Esophagus muscularis mucosa (tissue), 4 donors: Measurements from ENCODE around the gene GTF2F2. TPM values are rescaled to one million over a fixed set of nuclear protein-coding genes. Genes with fewer than 3 reads are reported as not detected.

Experiments
- DNase-seq: peaks from one replicate; pipeline ENCODE4 v3.0.0-alpha.2; 2017; ENCODE audit errors: extremely low spot score
- H3K27ac ChIP-seq, 4 donors: fragments of 200-600 bp; sonication (generic); replicated peaks in 1 of 4; 1 replicate in 3 of 4; 2 replicates in 1 of 4; pipeline ENCODE4 v1.5.1; 2016 to 2019; ENCODE audit warnings: mild to moderate bottlenecking in 1 of 4
- H3K27me3 ChIP-seq, 4 donors: fragments of 200-600 bp; sonication (generic); one replicate each; pipeline versions ENCODE4 v1.5.1 to v1.6.0; 2016 to 2019
- H3K36me3 ChIP-seq, 4 donors: fragments of 200-600 bp; sonication (generic); one replicate each; pipeline ENCODE4 v1.5.1; 2016 to 2019
- H3K4me1 ChIP-seq, 4 donors: fragments of 200-600 bp; sonication (generic); one replicate each; pipeline ENCODE4 v1.5.1; 2016 to 2019
- H3K4me3 ChIP-seq, 4 donors: fragments of 200-600 bp; sonication (generic); 1 replicate in 2 of 4; 2 replicates in 2 of 4; pipeline ENCODE4 v1.5.1; 2016 to 2019; ENCODE audit warnings: mild to moderate bottlenecking in 4 of 4, moderate library complexity in 1 of 4
- H3K9me3 ChIP-seq, 4 donors: fragments of 200-600 bp; sonication (generic); 1 replicate in 3 of 4; 2 replicates in 1 of 4; pipeline ENCODE4 v1.5.1; 2016 to 2019
- CTCF ChIP-seq, 3 experiments: fragments of 200-600 bp in 2 of 3; fragments of 450-650 bp in 1 of 3; sonication (generic) in 2 of 3; IDR thresholded peaks; one replicate each; pipeline ENCODE4 v1.5.1; 2017 to 2019; ENCODE audit warnings: antibody characterized with exemption in 3 of 3, mild to moderate bottlenecking in 2 of 3, moderate library complexity in 1 of 3
- EP300 ChIP-seq: sonication (generic); formaldehyde crosslinking; IDR thresholded peaks from one replicate; pipeline ENCODE4 v1.6.1; 2017; ENCODE audit warnings: antibody characterized with exemption
- POLR2A ChIP-seq: fragments of 450-650 bp; IDR thresholded peaks from one replicate; pipeline ENCODE4 v1.6.1; 2017; ENCODE audit warnings: antibody characterized with exemption, moderate library complexity, mild to moderate bottlenecking, low read depth
- POLR2AphosphoS5 ChIP-seq, 2 donors: sonication (generic); formaldehyde crosslinking; IDR thresholded peaks; one replicate each; pipeline ENCODE4 v1.6.1; 2017; ENCODE audit warnings: antibody characterized with exemption in 2 of 2
- WGBS: methylation state at CpG from one replicate; pipeline ENCODE4 v1.1.5; 2018; 5-methylcytosine and 5-hydroxymethylcytosine counted together
- intact Hi-C: fragments of 100-400 bp; cut with DNase I; formaldehyde crosslinking; loops from one replicate; pipeline ENCODE4 v1.15.1; 2023
- total RNA-seq, 4 donors: library from RNA; depleted of rRNA; stranded (reverse); fragments of >200 nt; gene quantifications; one replicate each; pipeline versions ENCODE4 v1.1.0 to v1.2.1, GENCODE V29; 2016

The GTF2F2 gene
- total RNA-seq, 4 donors from 2014 or later = 12.9 to 15.1 (median 14.6) TPM

GRCh38 chr13:45258334-45258675 lies 138.0 kb downstream of the GTF2F2 start:
- Histone ChIP-seq H3K4me1 (peaks cover 0 to 13% (median 11%) of the 10 kb centered on the region in 4 donors), H3K4me3 (no peak overlapping the region), H3K36me3 (peaks cover 0 to 12% (median 5%) of the 10 kb centered on the region in 4 donors), H3K9me3 (no peaks in the 10 kb centered on the region), H3K27ac (no peak overlapping the region), H3K27me3 (no peaks in the 10 kb centered on the region)
- 58% methylated on average over 2 of the region's 2 CpGs for WGBS
- DNase-seq = no peak
- intact Hi-C loops = no loop called here
- TF ChIP-seq POLR2A (no peak), POLR2AphosphoS5 (IDR thresholded peaks at IDR 0.05) (no peak), EP300 (no peak), CTCF (IDR thresholded peaks at IDR 0.05) (no peak)

GRCh38 chr13:45267215-45267614 lies 146.9 kb downstream of the GTF2F2 start:
- H3K4me1 ChIP-seq = no peaks in the 10 kb centered on the region
- DNase-seq = no peak
- H3K27ac ChIP-seq = no peak overlapping the region
- intact Hi-C loops = no loop called here
- no peaks in the 10 kb centered on the region for H3K9me3 ChIP-seq
- TF ChIP-seq CTCF (IDR thresholded peaks at IDR 0.05) = no peak
- TF ChIP-seq EP300 = no peak
- no peak for TF ChIP-seq POLR2A
- TF ChIP-seq POLR2AphosphoS5 (IDR thresholded peaks at IDR 0.05) = no peak
- H3K36me3 ChIP-seq = peaks cover 0 to 28% (median 2%) of the 10 kb centered on the region in 4 donors
- WGBS = 92% methylated on average over 5 of the region's 5 CpGs
- no peaks in the 10 kb centered on the region for H3K27me3 ChIP-seq
- no peak overlapping the region for H3K4me3 ChIP-seq

GRCh38 chr13:45269204-45269603 lies 148.9 kb downstream of the GTF2F2 start:
- WGBS = 87% methylated on average over 2 of the region's 2 CpGs
- Histone ChIP-seq H3K27me3 (no peaks in the 10 kb centered on the region), H3K36me3 (peaks cover 0 to 28% (median 2%) of the 10 kb centered on the region in 4 donors), H3K4me3 (no peak overlapping the region), H3K9me3 (no peaks in the 10 kb centered on the region), H3K4me1 (no peaks in the 10 kb centered on the region), H3K27ac (no peak overlapping the region)
- TF ChIP-seq POLR2A (no peak), CTCF (IDR thresholded peaks at IDR 0.05) (no peak), EP300 (no peak), POLR2AphosphoS5 (IDR thresholded peaks at IDR 0.05) (no peak)
- no peak for DNase-seq
- intact Hi-C loops = no loop called here

GRCh38 chr13:45276913-45277312 lies 156.6 kb downstream of the GTF2F2 start:
- DNase-seq = no peak
- 86% methylated on average over 3 of the region's 3 CpGs for WGBS
- H3K9me3 ChIP-seq = no peaks in the 10 kb centered on the region
- H3K4me3 ChIP-seq = no peak overlapping the region
- H3K27me3 ChIP-seq = no peaks in the 10 kb centered on the region
- TF ChIP-seq POLR2AphosphoS5 (IDR thresholded peaks at IDR 0.05) (no peak), EP300 (no peak), CTCF (IDR thresholded peaks at IDR 0.05) (no peak), POLR2A (no peak)
- peaks cover 0 to 18% (median 8%) of the 10 kb centered on the region in 4 donors for H3K4me1 ChIP-seq
- peaks cover 0 to 5% (median 0%) of the 10 kb centered on the region in 4 donors for H3K36me3 ChIP-seq
- intact Hi-C loops = no loop called here
- H3K27ac ChIP-seq = no peak overlapping the region

GRCh38 chr13:45278096-45278645 lies 157.9 kb downstream of the GTF2F2 start:
- H3K27me3 ChIP-seq = no peaks in the 10 kb centered on the region
- intact Hi-C loops = no loop called here
- WGBS = 78% methylated on average over 3 of the region's 3 CpGs
- DNase-seq = no peak
- no peak overlapping the region for H3K4me3 ChIP-seq
- H3K27ac ChIP-seq = no peak overlapping the region
- H3K4me1 ChIP-seq = peaks cover 0 to 18% (median 8%) of the 10 kb centered on the region in 4 donors
- no peaks in the 10 kb centered on the region for H3K9me3 ChIP-seq
- TF ChIP-seq EP300 = no peak
- TF ChIP-seq POLR2A = no peak
- no peak for TF ChIP-seq CTCF (IDR thresholded peaks at IDR 0.05)
- TF ChIP-seq POLR2AphosphoS5 (IDR thresholded peaks at IDR 0.05) = no peak
- H3K36me3 ChIP-seq = peaks cover 0 to 6% (median 0%) of the 10 kb centered on the region in 4 donors
